ENCODE data around the gene ADRA1B. TPM values are rescaled to one million over a fixed set of nuclear protein-coding genes. Genes with fewer than 3 reads are reported as not detected.
"Not testable (repeated sequence)": the region's sequence is repeated elsewhere in the genome, so short reads cannot be mapped to it uniquely, and the experiment has no call there.

The ADRA1B gene
- total RNA-seq, 6 experiments from 2014 or later: 0.17 to 0.57 (median 0.38) TPM

- H3K4me3 Mint-ChIP-seq: peak within 1 kb of the TSS; percentile 98
- peak within 1 kb of the TSS; percentile 96 for H3K27ac Mint-ChIP-seq
- H3K4me1 Mint-ChIP-seq (ENCODE audit: low read depth): peaks cover 25% of the 10 kb centered on the region
- TF ChIP-seq CTCF (IDR thresholded peaks at IDR 0.05): no peak
- DNase-seq: peak; percentile 97
- peaks cover 2% of the 10 kb centered on the region for H3K27me3 Mint-ChIP-seq (ENCODE audit: insufficient read depth)
- no peaks in the 10 kb centered on the region for H3K9me3 Mint-ChIP-seq
- H3K36me3 Mint-ChIP-seq (ENCODE audit: low read depth): peaks cover 14% of the 10 kb centered on the region; the same call in 1 of the 2 replicates
Observed at GRCh38 chr5:160008877-160009590, 92.8 kb downstream of the ADRA1B start, which contains the start of gene TTC1. TSS of gene TTC1 (plus strand) at chr5:160009139. CDS start at chr5:160010529, 1,390 bp downstream.

GRCh38 chr5:160009591-160009989 lies 93.3 kb downstream of the ADRA1B start:
- Mint-ChIP-seq H3K27ac (peak overlapping the region; percentile 96), H3K4me3 (peak overlapping the region; percentile 98), H3K36me3 (ENCODE audit: low read depth) (peaks cover 14% of the 10 kb centered on the region; the same call in 1 of the 2 replicates), H3K27me3 (ENCODE audit: insufficient read depth) (peaks cover 2% of the 10 kb centered on the region), H3K9me3 (no peaks in the 10 kb centered on the region), H3K4me1 (ENCODE audit: low read depth) (peaks cover 25% of the 10 kb centered on the region)
- no peak for TF ChIP-seq CTCF (IDR thresholded peaks at IDR 0.05)
- no peak for DNase-seq

- H3K4me3 Mint-ChIP-seq: peak overlapping the region; percentile 98; the same call in 1 of the 2 replicates
- peaks cover 14% of the 10 kb centered on the region for H3K36me3 Mint-ChIP-seq (ENCODE audit: low read depth)
- H3K27ac Mint-ChIP-seq: no peak overlapping the region
- H3K27me3 Mint-ChIP-seq (ENCODE audit: insufficient read depth): no peaks in the 10 kb centered on the region
- no peaks in the 10 kb centered on the region for H3K9me3 Mint-ChIP-seq
- DNase-seq: no peak
- no peak for TF ChIP-seq CTCF (IDR thresholded peaks at IDR 0.05)
- H3K4me1 Mint-ChIP-seq (ENCODE audit: low read depth): peaks cover 25% of the 10 kb centered on the region
Observed at GRCh38 chr5:160011471-160011870, 95.2 kb downstream of the ADRA1B start.

- Mint-ChIP-seq H3K4me1 (ENCODE audit: low read depth) (peaks cover 25% of the 10 kb centered on the region), H3K36me3 (ENCODE audit: low read depth) (peaks cover 14% of the 10 kb centered on the region)
- not testable (repeated sequence) for H3K4me3 Mint-ChIP-seq; H3K27me3 Mint-ChIP-seq (ENCODE audit: insufficient read depth); H3K27ac Mint-ChIP-seq; H3K9me3 Mint-ChIP-seq; DNase-seq
Observed at GRCh38 chr5:160014197-160014596, 97.9 kb downstream of the ADRA1B start.

GRCh38 chr5:160018945-160019625 lies 102.8 kb downstream of the ADRA1B start:
- no peak overlapping the region for H3K27ac Mint-ChIP-seq
- no peaks in the 10 kb centered on the region; the same call in 1 of the 2 replicates for H3K27me3 Mint-ChIP-seq (ENCODE audit: insufficient read depth)
- peaks cover 6% of the 10 kb centered on the region; the same call in 1 of the 2 replicates for H3K36me3 Mint-ChIP-seq (ENCODE audit: low read depth)
- H3K4me1 Mint-ChIP-seq (ENCODE audit: low read depth): peaks cover 27% of the 10 kb centered on the region
- DNase-seq: no peak
- H3K9me3 Mint-ChIP-seq: no peaks in the 10 kb centered on the region
- TF ChIP-seq CTCF (IDR thresholded peaks at IDR 0.05): no peak
- no peak overlapping the region for H3K4me3 Mint-ChIP-seq

Data from HFFc6 (cell line).